ENCODE measurements around the gene PGP.

DNA sequence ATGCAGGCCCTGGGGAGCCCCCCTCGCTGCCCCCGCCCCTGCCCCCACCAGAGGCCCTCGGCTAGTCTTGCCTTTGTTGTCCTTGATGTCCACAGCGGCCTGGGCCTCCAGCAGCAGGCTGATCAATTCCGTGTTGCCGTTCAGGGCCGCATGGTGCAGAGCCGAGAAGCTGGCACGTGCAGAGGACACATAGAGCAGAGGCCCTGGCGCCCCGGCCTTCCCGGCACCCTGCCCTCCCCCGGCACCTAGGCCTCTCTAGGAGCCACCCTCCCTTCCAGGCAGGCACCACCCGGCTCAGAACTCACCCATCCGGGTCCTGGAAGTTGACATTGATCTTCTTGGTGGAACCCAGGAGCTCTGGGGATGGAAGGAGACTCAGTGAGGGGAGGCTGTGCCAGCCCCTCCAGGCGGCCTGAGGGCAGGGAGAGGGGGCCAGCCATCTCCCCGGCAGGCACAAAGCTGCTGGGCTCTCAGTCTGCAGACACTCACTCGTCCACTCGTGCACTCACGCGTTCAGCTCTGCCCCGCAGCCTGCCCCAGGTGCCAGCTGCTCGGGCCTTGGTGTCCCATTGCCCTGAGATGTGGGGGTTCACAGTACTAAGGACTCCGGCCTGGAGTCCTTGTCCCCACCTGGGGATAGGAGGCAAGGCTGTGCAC is 24.5 kb downstream of the PGP start:
- TF ChIP-seq, protein P1, sequence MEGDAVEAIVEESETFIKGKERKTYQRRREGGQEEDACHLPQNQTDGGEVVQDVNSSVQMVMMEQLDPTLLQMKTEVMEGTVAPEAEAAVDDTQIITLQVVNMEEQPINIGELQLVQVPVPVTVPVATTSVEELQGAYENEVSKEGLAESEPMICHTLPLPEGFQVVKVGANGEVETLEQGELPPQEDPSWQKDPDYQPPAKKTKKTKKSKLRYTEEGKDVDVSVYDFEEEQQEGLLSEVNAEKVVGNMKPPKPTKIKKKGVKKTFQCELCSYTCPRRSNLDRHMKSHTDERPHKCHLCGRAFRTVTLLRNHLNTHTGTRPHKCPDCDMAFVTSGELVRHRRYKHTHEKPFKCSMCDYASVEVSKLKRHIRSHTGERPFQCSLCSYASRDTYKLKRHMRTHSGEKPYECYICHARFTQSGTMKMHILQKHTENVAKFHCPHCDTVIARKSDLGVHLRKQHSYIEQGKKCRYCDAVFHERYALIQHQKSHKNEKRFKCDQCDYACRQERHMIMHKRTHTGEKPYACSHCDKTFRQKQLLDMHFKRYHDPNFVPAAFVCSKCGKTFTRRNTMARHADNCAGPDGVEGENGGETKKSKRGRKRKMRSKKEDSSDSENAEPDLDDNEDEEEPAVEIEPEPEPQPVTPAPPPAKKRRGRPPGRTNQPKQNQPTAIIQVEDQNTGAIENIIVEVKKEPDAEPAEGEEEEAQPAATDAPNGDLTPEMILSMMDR (IDR thresholded peaks at IDR 0.05; ENCODE audit: insufficient read depth, low read length, poor library complexity, severe bottlenecking) = no peak
- TF ChIP-seq EZH2phosphoT487 (conservative IDR thresholded peaks at IDR 0.05; ENCODE audit: low read length) = no peak
